HEK293 (cell line): ENCODE data around the gene SH3TC1.

Experiments
- CTCF ChIA-PET: fragments of 350-600 bp; formaldehyde crosslinking; extraction: SDS; loops from one replicate; lab custom pipeline; 2021; ENCODE audit warnings: antibody characterized with exemption; lab: Yijun Ruan, JAX
- POLR2A ChIA-PET: fragments of 300-600 bp; formaldehyde crosslinking; extraction: SDS; loops from one replicate; lab custom pipeline; 2020; ENCODE audit warnings: antibody characterized with exemption, inconsistent platforms; lab: Yijun Ruan, JAX
- H3K27ac ChIP-seq: fragments of 200-500 bp; sonication (Bioruptor generic); 2 replicates; pipeline ENCODE4 v1.5.1; 2014; ENCODE audit warnings: low read depth, low read length, control low read depth, inconsistent platforms; ENCODE audit errors: extremely low read depth
- H3K36me3 ChIP-seq, 2 experiments: fragments of 200-500 bp in 1 of 2; sonication (Bioruptor generic) in 1 of 2; 1 replicate in 1 of 2; 2 replicates in 1 of 2; pipeline ENCODE4 v1.5.1; 2014 to 2017; ENCODE audit warnings: inconsistent platforms in 2 of 2, low read length in 2 of 2; ENCODE audit not compliant: control insufficient read depth in 2 of 2, insufficient read depth in 1 of 2
- H3K4me1 ChIP-seq: fragments of 200-500 bp; sonication (Bioruptor generic); 2 replicates; pipeline ENCODE4 v1.5.1; 2014; ENCODE audit warnings: mild to moderate bottlenecking, low read length, inconsistent platforms; ENCODE audit not compliant: control insufficient read depth, insufficient read depth
- H3K4me3 ChIP-seq: 2 replicates; pipeline ENCODE4 v1.5.1; 2011; ENCODE audit warnings: low read depth, mild to moderate bottlenecking, control low read depth, low read length, moderate library complexity
- H3K9me3 ChIP-seq: fragments of 200-500 bp; sonication (Bioruptor generic); 2 replicates; pipeline ENCODE4 v1.5.1; 2014; ENCODE audit warnings: low read depth, low read length, inconsistent platforms; ENCODE audit not compliant: control insufficient read depth, insufficient read depth
- BCL11A ChIP-seq: fragments of 450-650 bp; formaldehyde crosslinking; IDR thresholded peaks from 2 replicates; pipeline ENCODE4 v1.5.1; 2016; ENCODE audit warnings: low read depth, missing biosample characterization, missing genetic modification characterization
- GFI1B ChIP-seq: fragments of 450-650 bp; formaldehyde crosslinking; IDR thresholded peaks from 2 replicates; pipeline ENCODE4 v1.5.1; 2016; ENCODE audit warnings: missing biosample characterization, missing genetic modification characterization
- ZNF121 ChIP-seq: fragments of 450-650 bp; formaldehyde crosslinking; IDR thresholded peaks from 2 replicates; pipeline ENCODE4 v1.5.1; 2016; ENCODE audit warnings: missing biosample characterization, missing genetic modification characterization
- ZNF341 ChIP-seq: fragments of 450-650 bp; formaldehyde crosslinking; IDR thresholded peaks from 2 replicates; pipeline ENCODE4; 2016; ENCODE audit warnings: low read depth, missing biosample characterization, missing genetic modification characterization
- ZNF394 ChIP-seq: fragments of 450-650 bp; formaldehyde crosslinking; IDR thresholded peaks from 2 replicates; pipeline ENCODE4 v1.5.1; 2016; ENCODE audit warnings: missing biosample characterization, missing genetic modification characterization, mild to moderate bottlenecking, moderate library complexity, borderline replicate concordance
- ZNF48 ChIP-seq: fragments of 450-650 bp; formaldehyde crosslinking; IDR thresholded peaks from 2 replicates; pipeline ENCODE4 v1.5.1; 2016; ENCODE audit warnings: missing biosample characterization, missing genetic modification characterization
- ZNF514 ChIP-seq: fragments of 450-650 bp; formaldehyde crosslinking; IDR thresholded peaks from 2 replicates; pipeline ENCODE4 v1.5.1; 2016; ENCODE audit warnings: missing biosample characterization, missing genetic modification characterization
- ZNF621 ChIP-seq: fragments of 450-650 bp; formaldehyde crosslinking; IDR thresholded peaks from 2 replicates; pipeline ENCODE4 v1.5.1; 2017; ENCODE audit warnings: missing biosample characterization, missing genetic modification characterization
- ZNF623 ChIP-seq: fragments of 450-650 bp; formaldehyde crosslinking; IDR thresholded peaks from 2 replicates; pipeline ENCODE4 v1.5.1; 2016; ENCODE audit warnings: missing biosample characterization, missing genetic modification characterization
- TF ChIP-seq, protein P1 (sequence below): fragments of 450-650 bp; formaldehyde crosslinking; IDR thresholded peaks from 2 replicates; pipeline ENCODE4 v1.5.1; 2016; ENCODE audit warnings: missing biosample characterization, missing genetic modification characterization
- TF ChIP-seq, protein P2 (sequence below): fragments of 450-650 bp; formaldehyde crosslinking; IDR thresholded peaks from 2 replicates; pipeline ENCODE4 v1.5.1; 2016; ENCODE audit warnings: missing biosample characterization, missing genetic modification characterization
- TF ChIP-seq, protein P3 (sequence below): sonication (generic); formaldehyde crosslinking; IDR thresholded peaks from 2 replicates; pipeline ENCODE4 v1.8.1; 2022; ENCODE audit warnings: mild to moderate bottlenecking, moderate library complexity, missing genetic modification reagents
- TF ChIP-seq, protein P4 (sequence below): fragments of 450-650 bp; formaldehyde crosslinking; IDR thresholded peaks from 2 replicates; pipeline ENCODE4 v1.5.1; 2016; ENCODE audit warnings: missing biosample characterization, missing genetic modification characterization
- TF ChIP-seq, protein P5 (sequence below): fragments of 450-650 bp; formaldehyde crosslinking; IDR thresholded peaks from 2 replicates; pipeline ENCODE4 v1.5.1; 2016; ENCODE audit warnings: missing biosample characterization, missing genetic modification characterization, borderline replicate concordance
- TF ChIP-seq, protein P6 (sequence below): fragments of 450-650 bp; formaldehyde crosslinking; conservative IDR thresholded peaks from 2 replicates; pipeline ENCODE4 v1.5.1; 2016; ENCODE audit warnings: low read depth, missing biosample characterization, missing genetic modification characterization
- TF ChIP-seq, protein P7 (sequence below): fragments of 450-650 bp; formaldehyde crosslinking; IDR thresholded peaks from 2 replicates; pipeline ENCODE4 v1.5.1; 2017; ENCODE audit warnings: missing biosample characterization, missing genetic modification characterization

The SH3TC1 gene

DNA sequence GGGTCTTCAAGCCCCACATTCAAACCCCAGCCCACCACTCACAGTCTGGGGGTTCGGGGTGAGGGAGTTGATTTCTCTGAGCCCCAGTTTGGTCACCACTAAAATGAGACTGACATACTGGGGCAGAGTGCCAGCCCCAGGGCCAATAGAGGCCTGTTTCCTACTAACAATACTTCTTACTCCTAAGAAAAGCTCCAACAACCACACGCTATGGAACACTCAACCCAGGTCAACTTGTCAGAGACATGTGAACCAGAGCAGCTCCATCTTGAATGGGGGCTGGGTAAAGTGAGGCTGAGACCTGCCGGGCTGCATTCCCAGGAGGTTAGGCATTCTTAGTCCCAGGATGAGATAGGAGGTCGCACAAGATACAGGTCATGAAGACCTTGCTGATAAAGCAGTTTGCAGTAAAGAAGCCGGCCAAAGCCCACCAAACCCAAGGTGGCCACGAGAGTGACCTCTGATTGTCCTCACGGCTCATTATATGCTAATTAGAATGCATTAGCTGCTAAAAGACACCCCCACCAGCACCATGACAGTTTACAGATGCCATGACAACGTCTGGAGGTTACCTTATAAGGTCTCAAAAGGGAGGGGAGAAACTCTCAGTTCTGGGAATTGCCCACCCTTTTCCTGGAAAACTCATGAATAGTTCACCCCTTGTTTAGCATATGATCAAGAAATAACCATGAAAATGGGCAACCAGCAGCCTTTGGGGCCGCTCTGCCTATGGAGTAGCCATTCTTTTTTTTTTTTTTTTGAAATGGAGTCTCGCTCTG is 43.9 kb downstream of the SH3TC1 start:
- TF ChIP-seq, protein P1, sequence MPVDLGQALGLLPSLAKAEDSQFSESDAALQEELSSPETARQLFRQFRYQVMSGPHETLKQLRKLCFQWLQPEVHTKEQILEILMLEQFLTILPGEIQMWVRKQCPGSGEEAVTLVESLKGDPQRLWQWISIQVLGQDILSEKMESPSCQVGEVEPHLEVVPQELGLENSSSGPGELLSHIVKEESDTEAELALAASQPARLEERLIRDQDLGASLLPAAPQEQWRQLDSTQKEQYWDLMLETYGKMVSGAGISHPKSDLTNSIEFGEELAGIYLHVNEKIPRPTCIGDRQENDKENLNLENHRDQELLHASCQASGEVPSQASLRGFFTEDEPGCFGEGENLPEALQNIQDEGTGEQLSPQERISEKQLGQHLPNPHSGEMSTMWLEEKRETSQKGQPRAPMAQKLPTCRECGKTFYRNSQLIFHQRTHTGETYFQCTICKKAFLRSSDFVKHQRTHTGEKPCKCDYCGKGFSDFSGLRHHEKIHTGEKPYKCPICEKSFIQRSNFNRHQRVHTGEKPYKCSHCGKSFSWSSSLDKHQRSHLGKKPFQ (tag by site-specific recombination), result no peak
- no peak for TF ChIP-seq ZNF623 (tag by site-specific recombination)
- TF ChIP-seq, protein P2, sequence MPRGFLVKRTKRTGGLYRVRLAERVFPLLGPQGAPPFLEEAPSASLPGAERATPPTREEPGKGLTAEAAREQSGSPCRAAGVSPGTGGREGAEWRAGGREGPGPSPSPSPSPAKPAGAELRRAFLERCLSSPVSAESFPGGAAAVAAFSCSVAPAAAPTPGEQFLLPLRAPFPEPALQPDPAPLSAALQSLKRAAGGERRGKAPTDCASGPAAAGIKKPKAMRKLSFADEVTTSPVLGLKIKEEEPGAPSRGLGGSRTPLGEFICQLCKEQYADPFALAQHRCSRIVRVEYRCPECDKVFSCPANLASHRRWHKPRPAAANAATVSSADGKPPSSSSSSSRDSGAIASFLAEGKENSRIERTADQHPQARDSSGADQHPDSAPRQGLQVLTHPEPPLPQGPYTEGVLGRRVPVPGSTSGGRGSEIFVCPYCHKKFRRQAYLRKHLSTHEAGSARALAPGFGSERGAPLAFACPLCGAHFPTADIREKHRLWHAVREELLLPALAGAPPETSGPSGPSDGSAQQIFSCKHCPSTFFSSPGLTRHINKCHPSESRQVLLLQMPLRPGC (tag by site-specific recombination), result no peak
- TF ChIP-seq, protein P3, sequence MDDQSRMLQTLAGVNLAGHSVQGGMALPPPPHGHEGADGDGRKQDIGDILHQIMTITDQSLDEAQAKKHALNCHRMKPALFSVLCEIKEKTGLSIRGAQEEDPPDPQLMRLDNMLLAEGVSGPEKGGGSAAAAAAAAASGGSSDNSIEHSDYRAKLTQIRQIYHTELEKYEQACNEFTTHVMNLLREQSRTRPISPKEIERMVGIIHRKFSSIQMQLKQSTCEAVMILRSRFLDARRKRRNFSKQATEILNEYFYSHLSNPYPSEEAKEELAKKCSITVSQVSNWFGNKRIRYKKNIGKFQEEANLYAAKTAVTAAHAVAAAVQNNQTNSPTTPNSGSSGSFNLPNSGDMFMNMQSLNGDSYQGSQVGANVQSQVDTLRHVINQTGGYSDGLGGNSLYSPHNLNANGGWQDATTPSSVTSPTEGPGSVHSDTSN (CRISPR knock-in tag), result no peak
- TF ChIP-seq, protein P4, sequence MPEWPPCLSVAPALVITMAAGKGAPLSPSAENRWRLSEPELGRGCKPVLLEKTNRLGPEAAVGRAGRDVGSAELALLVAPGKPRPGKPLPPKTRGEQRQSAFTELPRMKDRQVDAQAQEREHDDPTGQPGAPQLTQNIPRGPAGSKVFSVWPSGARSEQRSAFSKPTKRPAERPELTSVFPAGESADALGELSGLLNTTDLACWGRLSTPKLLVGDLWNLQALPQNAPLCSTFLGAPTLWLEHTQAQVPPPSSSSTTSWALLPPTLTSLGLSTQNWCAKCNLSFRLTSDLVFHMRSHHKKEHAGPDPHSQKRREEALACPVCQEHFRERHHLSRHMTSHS (tag by site-specific recombination), result no peak
- TF ChIP-seq ZNF121 (tag by site-specific recombination), result no peak
- TF ChIP-seq ZNF514 (tag by site-specific recombination), result no peak
- TF ChIP-seq, protein P5, sequence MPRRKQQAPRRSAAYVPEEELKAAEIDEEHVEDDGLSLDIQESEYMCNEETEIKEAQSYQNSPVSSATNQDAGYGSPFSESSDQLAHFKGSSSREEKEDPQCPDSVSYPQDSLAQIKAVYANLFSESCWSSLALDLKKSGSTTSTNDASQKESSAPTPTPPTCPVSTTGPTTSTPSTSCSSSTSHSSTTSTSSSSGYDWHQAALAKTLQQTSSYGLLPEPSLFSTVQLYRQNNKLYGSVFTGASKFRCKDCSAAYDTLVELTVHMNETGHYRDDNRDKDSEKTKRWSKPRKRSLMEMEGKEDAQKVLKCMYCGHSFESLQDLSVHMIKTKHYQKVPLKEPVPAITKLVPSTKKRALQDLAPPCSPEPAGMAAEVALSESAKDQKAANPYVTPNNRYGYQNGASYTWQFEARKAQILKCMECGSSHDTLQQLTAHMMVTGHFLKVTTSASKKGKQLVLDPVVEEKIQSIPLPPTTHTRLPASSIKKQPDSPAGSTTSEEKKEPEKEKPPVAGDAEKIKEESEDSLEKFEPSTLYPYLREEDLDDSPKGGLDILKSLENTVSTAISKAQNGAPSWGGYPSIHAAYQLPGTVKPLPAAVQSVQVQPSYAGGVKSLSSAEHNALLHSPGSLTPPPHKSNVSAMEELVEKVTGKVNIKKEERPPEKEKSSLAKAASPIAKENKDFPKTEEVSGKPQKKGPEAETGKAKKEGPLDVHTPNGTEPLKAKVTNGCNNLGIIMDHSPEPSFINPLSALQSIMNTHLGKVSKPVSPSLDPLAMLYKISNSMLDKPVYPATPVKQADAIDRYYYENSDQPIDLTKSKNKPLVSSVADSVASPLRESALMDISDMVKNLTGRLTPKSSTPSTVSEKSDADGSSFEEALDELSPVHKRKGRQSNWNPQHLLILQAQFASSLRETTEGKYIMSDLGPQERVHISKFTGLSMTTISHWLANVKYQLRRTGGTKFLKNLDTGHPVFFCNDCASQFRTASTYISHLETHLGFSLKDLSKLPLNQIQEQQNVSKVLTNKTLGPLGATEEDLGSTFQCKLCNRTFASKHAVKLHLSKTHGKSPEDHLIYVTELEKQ, result no peak
- TF ChIP-seq GFI1B (tag by site-specific recombination), result no peak
- no peak for TF ChIP-seq ZNF394 (tag by site-specific recombination)
- no peak for TF ChIP-seq ZNF48
- no peak for TF ChIP-seq ZNF621
- TF ChIP-seq, protein P6, sequence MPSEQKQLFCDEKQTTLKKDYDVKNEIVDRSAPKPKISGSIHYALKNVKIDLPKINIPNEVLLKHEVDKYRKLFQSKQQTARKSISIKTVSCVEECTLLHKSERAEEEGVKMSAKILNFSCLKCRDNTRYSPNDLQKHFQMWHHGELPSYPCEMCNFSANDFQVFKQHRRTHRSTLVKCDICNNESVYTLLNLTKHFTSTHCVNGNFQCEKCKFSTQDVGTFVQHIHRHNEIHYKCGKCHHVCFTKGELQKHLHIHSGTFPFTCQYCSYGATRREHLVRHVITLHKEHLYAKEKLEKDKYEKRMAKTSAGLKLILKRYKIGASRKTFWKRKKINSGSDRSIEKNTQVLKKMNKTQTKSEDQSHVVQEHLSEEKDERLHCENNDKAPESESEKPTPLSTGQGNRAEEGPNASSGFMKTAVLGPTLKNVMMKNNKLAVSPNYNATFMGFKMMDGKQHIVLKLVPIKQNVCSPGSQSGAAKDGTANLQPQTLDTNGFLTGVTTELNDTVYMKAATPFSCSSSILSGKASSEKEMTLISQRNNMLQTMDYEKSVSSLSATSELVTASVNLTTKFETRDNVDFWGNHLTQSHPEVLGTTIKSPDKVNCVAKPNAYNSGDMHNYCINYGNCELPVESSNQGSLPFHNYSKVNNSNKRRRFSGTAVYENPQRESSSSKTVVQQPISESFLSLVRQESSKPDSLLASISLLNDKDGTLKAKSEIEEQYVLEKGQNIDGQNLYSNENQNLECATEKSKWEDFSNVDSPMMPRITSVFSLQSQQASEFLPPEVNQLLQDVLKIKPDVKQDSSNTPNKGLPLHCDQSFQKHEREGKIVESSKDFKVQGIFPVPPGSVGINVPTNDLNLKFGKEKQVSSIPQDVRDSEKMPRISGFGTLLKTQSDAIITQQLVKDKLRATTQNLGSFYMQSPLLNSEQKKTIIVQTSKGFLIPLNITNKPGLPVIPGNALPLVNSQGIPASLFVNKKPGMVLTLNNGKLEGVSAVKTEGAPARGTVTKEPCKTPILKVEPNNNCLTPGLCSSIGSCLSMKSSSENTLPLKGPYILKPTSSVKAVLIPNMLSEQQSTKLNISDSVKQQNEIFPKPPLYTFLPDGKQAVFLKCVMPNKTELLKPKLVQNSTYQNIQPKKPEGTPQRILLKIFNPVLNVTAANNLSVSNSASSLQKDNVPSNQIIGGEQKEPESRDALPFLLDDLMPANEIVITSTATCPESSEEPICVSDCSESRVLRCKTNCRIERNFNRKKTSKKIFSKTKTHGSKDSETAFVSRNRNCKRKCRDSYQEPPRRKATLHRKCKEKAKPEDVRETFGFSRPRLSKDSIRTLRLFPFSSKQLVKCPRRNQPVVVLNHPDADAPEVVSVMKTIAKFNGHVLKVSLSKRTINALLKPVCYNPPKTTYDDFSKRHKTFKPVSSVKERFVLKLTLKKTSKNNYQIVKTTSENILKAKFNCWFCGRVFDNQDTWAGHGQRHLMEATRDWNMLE (tag by site-specific recombination), result no peak
- no peak for TF ChIP-seq BCL11A (tag by site-specific recombination)
- TF ChIP-seq, protein P7, sequence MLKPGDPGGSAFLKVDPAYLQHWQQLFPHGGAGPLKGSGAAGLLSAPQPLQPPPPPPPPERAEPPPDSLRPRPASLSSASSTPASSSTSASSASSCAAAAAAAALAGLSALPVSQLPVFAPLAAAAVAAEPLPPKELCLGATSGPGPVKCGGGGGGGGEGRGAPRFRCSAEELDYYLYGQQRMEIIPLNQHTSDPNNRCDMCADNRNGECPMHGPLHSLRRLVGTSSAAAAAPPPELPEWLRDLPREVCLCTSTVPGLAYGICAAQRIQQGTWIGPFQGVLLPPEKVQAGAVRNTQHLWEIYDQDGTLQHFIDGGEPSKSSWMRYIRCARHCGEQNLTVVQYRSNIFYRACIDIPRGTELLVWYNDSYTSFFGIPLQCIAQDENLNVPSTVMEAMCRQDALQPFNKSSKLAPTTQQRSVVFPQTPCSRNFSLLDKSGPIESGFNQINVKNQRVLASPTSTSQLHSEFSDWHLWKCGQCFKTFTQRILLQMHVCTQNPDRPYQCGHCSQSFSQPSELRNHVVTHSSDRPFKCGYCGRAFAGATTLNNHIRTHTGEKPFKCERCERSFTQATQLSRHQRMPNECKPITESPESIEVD, result no peak
- TF ChIP-seq ZNF341 (tag by site-specific recombination), result no peak
- ChIA-PET POLR2A (no interaction called here), CTCF (interaction anchor here (0.5 to 4.2 kb wide), 19 partner anchors 7 to 234 kb away, joined by 3 to 34 read pairs (median 4); no protein-coding TSS in a partner anchor)
- Histone ChIP-seq H3K36me3 (peaks cover 0 to 6% of the 10 kb centered on the region in 2 experiments; a peak in 1 of 3 replicates), H3K9me3 (no peaks in the 10 kb centered on the region), H3K27ac (no peak overlapping the region), H3K4me3 (no peak overlapping the region), H3K4me1 (no peaks in the 10 kb centered on the region)
